ENCODE data around the gene TDO2. TPM values are rescaled to one million over a fixed set of nuclear protein-coding genes. Genes with fewer than 3 reads are reported as not detected.

The TDO2 gene
- total and polyA plus RNA-seq, 2 of the 4 experiments (the other 2 are of a cell fraction): 0.09 to 0.18 TPM

Other genes with a start within 250 kb of the TDO2 start
- gene GUCY1A1, start 236.8 kb upstream of the TDO2 start, total RNA-seq (2012; rRNA removed): 0.28 and 0.54 TPM in 2 replicates
- 0.11 and 0.19 TPM in 2 replicates for gene GUCY1A1, start 236.8 kb upstream of the TDO2 start, polyA plus RNA-seq (2012; rRNA removed)
- 2.8 and 2.9 TPM in 2 replicates for gene GUCY1B1, start 144.7 kb upstream of the TDO2 start, total RNA-seq (2012; rRNA removed)
- 2.6 and 3.8 TPM in 2 replicates for gene GUCY1B1, start 144.7 kb upstream of the TDO2 start, polyA plus RNA-seq (2012; rRNA removed)
- not detected in 2 replicates for gene ASIC5, start 37.4 kb upstream of the TDO2 start, total RNA-seq (2012; rRNA removed)
- not detected in 2 replicates for gene ASIC5, start 37.4 kb upstream of the TDO2 start, polyA plus RNA-seq (2012; rRNA removed)
- 2.9 and 3.6 TPM in 2 replicates for gene CTSO, start 50.2 kb downstream of the TDO2 start, total RNA-seq (2012; rRNA removed)
- gene CTSO, start 50.2 kb downstream of the TDO2 start, polyA plus RNA-seq (2012; rRNA removed): 3.4 and 3.9 TPM in 2 replicates

Measured in IMR-90 (cell line).